ENCODE results near the gene SERPINF2. TPM values are rescaled to one million over a fixed set of nuclear protein-coding genes. Genes with fewer than 3 reads are reported as not detected.
"Not testable (repeated sequence)": the region's sequence is repeated elsewhere in the genome, so short reads cannot be mapped to it uniquely, and the experiment has no call there.

The SERPINF2 gene
- total and polyA plus RNA-seq, 8 donors = 2.6 to 32.6 (median 3.5) TPM

DNA sequence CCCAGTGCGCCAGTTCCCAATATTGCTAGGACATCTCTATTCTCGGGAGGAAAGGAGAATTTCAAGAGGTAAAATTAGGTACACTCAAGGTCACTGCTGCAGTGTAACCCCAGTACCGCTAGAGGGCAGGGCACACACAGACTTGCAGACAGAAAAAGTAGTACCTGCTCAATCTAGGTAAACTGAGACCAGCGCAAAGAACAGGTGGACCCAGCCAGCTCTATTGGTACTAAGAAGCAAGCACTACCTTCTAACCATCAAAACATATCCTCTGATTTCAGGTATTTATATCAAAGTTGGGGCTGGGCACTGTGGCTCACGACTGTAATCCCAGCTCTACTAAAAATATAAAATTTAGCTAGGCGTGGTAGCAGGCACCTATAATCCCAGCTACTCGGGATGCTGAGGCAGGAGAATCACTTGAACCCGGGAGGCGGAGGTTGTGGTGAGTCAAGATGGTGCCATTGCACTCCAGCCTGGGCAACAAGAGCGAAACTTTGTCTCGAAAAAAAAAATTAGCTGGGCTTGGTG, 21.8 kb upstream of the SERPINF2 start:
- Histone ChIP-seq H3K9me3 (no peaks in the 10 kb centered on the region), H3K36me3 (peaks cover 0 to under 1% of the 10 kb centered on the region in 2 donors), H3K27me3 (no peaks in the 10 kb centered on the region), H3K27ac (no peak overlapping the region), H3K4me1 (peaks cover 26 to 68% of the 10 kb centered on the region in 2 donors), H3K4me3 (no peak overlapping the region)
- DNase-seq = peak in 1 of 4 donors; percentile 60
- TF ChIP-seq, protein P1, sequence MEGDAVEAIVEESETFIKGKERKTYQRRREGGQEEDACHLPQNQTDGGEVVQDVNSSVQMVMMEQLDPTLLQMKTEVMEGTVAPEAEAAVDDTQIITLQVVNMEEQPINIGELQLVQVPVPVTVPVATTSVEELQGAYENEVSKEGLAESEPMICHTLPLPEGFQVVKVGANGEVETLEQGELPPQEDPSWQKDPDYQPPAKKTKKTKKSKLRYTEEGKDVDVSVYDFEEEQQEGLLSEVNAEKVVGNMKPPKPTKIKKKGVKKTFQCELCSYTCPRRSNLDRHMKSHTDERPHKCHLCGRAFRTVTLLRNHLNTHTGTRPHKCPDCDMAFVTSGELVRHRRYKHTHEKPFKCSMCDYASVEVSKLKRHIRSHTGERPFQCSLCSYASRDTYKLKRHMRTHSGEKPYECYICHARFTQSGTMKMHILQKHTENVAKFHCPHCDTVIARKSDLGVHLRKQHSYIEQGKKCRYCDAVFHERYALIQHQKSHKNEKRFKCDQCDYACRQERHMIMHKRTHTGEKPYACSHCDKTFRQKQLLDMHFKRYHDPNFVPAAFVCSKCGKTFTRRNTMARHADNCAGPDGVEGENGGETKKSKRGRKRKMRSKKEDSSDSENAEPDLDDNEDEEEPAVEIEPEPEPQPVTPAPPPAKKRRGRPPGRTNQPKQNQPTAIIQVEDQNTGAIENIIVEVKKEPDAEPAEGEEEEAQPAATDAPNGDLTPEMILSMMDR (IDR thresholded peaks at IDR 0.05) = peak; percentile 89 to 97
- ATAC-seq = no peak
- intact Hi-C loops (cut with DNase I) = loop anchor here in 1 of 2 donors (10.0 kb wide), 1 partner anchor 54 kb away; no protein-coding TSS in a partner anchor

DNA sequence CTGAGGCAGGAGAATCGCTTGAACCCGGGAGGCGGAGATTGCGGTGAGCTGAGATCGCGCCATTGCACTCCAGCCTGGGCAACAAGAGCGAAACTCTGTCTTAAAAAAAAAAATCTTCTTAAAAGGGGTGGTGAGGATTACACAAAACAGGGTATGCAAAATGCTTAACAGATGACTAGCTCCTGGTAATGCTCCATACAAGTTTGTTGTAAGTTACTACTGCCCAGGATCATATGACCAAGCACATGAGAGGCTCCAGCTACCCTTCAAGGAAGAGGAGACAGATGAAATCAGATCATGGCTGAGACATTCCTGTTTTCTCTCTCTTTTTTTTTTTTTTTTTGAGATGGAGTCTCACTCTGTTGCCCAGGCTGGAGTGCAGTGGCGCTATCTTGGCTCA, 20.6 kb upstream of the SERPINF2 start:
- intact Hi-C loops (cut with DNase I) = loop anchor here in 1 of 2 donors (10.0 kb wide), 1 partner anchor 53 kb away; no protein-coding TSS in a partner anchor
- DNase-seq, H3K9me3 ChIP-seq, H3K4me3 ChIP-seq, H3K27me3 ChIP-seq, ATAC-seq, H3K27ac ChIP-seq: not testable (repeated sequence)
- H3K4me1 ChIP-seq = peaks cover 26 to 79% of the 10 kb centered on the region in 2 donors
- H3K36me3 ChIP-seq = peaks cover 0 to 11% of the 10 kb centered on the region in 2 donors

DNA sequence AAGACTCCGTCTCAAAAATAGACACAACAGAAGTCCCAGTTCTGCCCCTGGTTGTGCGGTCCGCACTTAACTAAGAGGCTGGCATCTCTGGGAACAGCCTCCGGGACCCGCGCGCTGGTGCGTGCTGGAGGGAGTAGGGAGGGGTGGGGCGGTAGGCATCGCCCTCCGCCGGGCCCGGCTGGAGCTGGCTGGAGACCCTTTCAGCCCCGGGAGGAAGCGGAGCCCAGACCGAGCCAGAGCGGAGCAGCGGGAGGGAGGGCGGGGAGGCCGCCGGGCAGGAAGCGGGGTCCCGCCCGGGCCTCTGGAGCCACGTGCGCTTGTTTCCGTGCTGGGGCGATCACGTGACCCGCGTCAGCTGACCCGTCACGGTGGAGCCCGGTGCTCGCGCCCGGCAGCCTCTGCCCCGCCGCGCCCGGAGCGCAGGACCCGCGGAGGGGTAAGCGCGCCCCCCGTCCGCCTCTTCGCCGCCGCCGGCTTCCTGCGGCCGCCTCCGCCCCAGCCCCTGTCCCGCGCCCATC, 18.3 kb upstream of the SERPINF2 start, which contains the start of gene WDR81:
Gene WDR81, plus strand, starts transcription at position 354 of the 518 bp plus-strand sequence. CDS start 256 bp downstream, outside the sequence.
- peaks cover 16 to 87% of the 10 kb centered on the region in 2 donors for H3K4me1 ChIP-seq
- TF ChIP-seq, protein P1 (IDR thresholded peaks at IDR 0.05) = no peak
- intact Hi-C loops (cut with DNase I) = loop anchor here in 1 of 2 donors (10.0 kb wide), 1 partner anchor 50 kb away; no protein-coding TSS in a partner anchor

DNA sequence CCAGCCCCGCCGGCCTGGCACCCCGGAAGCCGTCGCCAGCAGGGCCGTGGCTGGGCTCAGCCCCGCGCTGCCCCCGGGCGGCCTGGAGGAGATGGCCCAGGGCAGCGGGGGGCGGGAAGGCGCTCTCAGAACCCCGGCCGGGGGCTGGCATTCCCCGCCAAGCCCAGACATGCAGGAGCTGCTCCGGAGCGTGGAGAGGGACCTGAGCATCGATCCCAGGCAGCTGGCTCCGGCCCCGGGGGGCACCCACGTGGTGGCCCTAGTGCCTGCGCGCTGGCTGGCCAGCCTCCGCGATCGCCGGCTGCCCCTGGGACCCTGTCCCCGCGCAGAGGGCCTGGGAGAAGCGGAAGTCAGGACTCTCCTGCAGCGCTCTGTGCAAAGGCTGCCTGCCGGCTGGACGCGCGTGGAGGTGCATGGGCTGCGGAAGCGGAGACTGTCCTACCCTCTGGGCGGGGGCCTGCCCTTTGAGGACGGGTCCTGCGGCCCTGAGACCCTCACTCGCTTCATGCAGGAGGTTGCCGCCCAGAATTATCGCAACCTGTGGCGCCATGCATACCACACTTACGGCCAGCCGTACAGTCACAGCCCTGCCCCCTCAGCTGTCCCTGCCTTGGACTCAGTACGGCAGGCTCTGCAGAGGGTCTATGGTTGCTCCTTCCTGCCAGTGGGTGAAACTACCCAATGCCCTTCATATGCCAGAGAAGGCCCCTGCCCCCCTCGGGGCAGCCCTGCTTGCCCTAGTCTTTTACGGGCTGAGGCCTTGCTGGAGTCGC, 17.6 kb upstream of the SERPINF2 start:
- Histone ChIP-seq H3K36me3 (peaks cover 0 to 38% of the 10 kb centered on the region in 2 donors), H3K4me1 (peaks cover 16 to 93% of the 10 kb centered on the region in 2 donors), H3K27me3 (no peaks in the 10 kb centered on the region), H3K4me3 (peak overlapping the region; percentile 67 to 94), H3K27ac (peak overlapping the region; percentile 85 to 88), H3K9me3 (no peaks in the 10 kb centered on the region)
- DNase-seq (peak in 1 of 4 donors; percentile 87), ATAC-seq (peak; percentile 53)
- intact Hi-C loops (cut with DNase I) = loop anchor here (5.0 to 10.0 kb wide), 2 partner anchors 47 to 50 kb away; no protein-coding TSS in a partner anchor
- TF ChIP-seq, protein P1 (IDR thresholded peaks at IDR 0.05) = no peak

More for the DNA sequence above, 18.3 kb upstream of the SERPINF2 start, which contains the start of gene WDR81:
- Histone ChIP-seq H3K4me3 (peak within 1 kb of the TSS; percentile 67 to 94), H3K27ac (peak within 1 kb of the TSS; percentile 85 to 88), H3K27me3 (no peaks in the 10 kb centered on the region), H3K36me3 (peaks cover 0 to 35% of the 10 kb centered on the region in 2 donors), H3K9me3 (no peaks in the 10 kb centered on the region)
- DNase-seq = peak; percentile 82 to 99 (median 93)
- peak; percentile 85 for ATAC-seq

DNA sequence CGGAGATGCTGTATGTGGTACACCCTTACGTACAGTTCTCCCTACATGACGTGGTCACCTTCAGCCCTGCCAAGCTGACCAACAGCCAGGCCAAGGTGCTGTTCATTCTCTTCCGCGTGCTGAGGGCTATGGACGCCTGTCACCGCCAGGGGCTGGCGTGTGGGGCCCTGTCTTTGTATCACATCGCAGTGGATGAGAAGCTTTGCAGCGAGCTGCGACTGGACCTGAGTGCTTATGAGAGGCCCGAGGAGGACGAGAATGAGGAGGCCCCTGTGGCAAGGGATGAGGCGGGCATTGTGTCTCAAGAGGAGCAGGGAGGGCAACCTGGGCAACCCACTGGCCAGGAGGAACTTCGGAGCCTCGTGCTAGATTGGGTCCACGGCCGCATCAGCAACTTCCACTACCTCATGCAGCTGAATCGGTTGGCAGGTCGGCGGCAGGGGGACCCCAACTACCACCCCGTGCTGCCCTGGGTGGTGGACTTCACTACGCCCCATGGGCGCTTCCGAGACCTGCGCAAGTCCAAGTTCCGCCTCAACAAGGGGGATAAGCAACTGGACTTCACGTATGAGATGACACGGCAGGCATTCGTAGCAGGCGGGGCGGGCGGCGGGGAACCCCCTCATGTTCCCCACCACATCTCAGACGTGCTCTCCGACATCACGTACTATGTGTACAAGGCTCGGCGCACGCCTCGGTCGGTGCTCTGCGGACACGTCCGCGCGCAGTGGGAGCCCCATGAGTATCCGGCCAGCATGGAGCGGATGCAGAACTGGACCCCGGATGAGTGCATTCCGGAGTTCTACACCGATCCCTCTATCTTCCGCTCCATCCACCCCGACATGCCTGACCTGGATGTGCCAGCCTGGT, 16.8 kb upstream of the SERPINF2 start:
- peak overlapping the region in 1 of 2 donors; percentile 85 for H3K27ac ChIP-seq
- TF ChIP-seq, protein P1 (IDR thresholded peaks at IDR 0.05) = no peak
- peaks cover 0 to 47% of the 10 kb centered on the region in 2 donors for H3K36me3 ChIP-seq
- peaks cover 18 to 93% of the 10 kb centered on the region in 2 donors for H3K4me1 ChIP-seq
- intact Hi-C loops (cut with DNase I) = loop anchor here (5.0 to 10.0 kb wide), 2 partner anchors 46 to 49 kb away; no protein-coding TSS in a partner anchor
- DNase-seq (peak in 1 of 4 donors; percentile 78), ATAC-seq (no peak)
- peak overlapping the region; percentile 67 to 94 for H3K4me3 ChIP-seq
- H3K9me3 ChIP-seq = no peaks in the 10 kb centered on the region
- no peaks in the 10 kb centered on the region for H3K27me3 ChIP-seq
